ENCODE measurements around the gene WDR7.

WDR7 gene

GRCh38 chr18:56952026-56952425, 300.9 kb downstream of the WDR7 start:
- no peak for TF ChIP-seq CTCF (IDR thresholded peaks at IDR 0.05; ENCODE audit: borderline replicate concordance, insufficient read depth, low read depth, low read length)
- H3K4me3 ChIP-seq (ENCODE audit: low read depth, low read length), result no peak overlapping the region

GRCh38 chr18:56953428-56954198, 302.5 kb downstream of the WDR7 start:
- TF ChIP-seq CTCF (IDR thresholded peaks at IDR 0.05; ENCODE audit: borderline replicate concordance, insufficient read depth, low read depth, low read length), result no peak
- no peak overlapping the region for H3K4me3 ChIP-seq (ENCODE audit: low read depth, low read length)

GRCh38 chr18:56955490-56955889, 304.3 kb downstream of the WDR7 start:
- no peak for TF ChIP-seq CTCF (IDR thresholded peaks at IDR 0.05; ENCODE audit: borderline replicate concordance, insufficient read depth, low read depth, low read length)
- no peak overlapping the region for H3K4me3 ChIP-seq (ENCODE audit: low read depth, low read length)

GRCh38 chr18:56959120-56959519, 308.0 kb downstream of the WDR7 start:
- TF ChIP-seq CTCF (IDR thresholded peaks at IDR 0.05; ENCODE audit: borderline replicate concordance, insufficient read depth, low read depth, low read length), result no peak
- no peak overlapping the region for H3K4me3 ChIP-seq (ENCODE audit: low read depth, low read length)

GRCh38 chr18:56962322-56962721, 311.2 kb downstream of the WDR7 start:
- H3K4me3 ChIP-seq (ENCODE audit: low read depth, low read length), result no peak overlapping the region
- no peak for TF ChIP-seq CTCF (IDR thresholded peaks at IDR 0.05; ENCODE audit: borderline replicate concordance, insufficient read depth, low read depth, low read length)

GRCh38 chr18:56967035-56967434, 315.9 kb downstream of the WDR7 start:
- no peak overlapping the region for H3K4me3 ChIP-seq (ENCODE audit: low read depth, low read length)
- TF ChIP-seq CTCF (IDR thresholded peaks at IDR 0.05; ENCODE audit: borderline replicate concordance, insufficient read depth, low read depth, low read length), result no peak

GRCh38 chr18:56973487-56973886, 322.3 kb downstream of the WDR7 start:
- TF ChIP-seq CTCF (IDR thresholded peaks at IDR 0.05; ENCODE audit: borderline replicate concordance, insufficient read depth, low read depth, low read length), result no peak

More at GRCh38 chr18:56973487-56973886, 322.3 kb downstream of the WDR7 start:
- H3K4me3 ChIP-seq (ENCODE audit: low read depth, low read length), result no peak overlapping the region

Data from GM12875 (cell line).